GM19395 (cell line): ENCODE data around the gene MPHOSPH6.
"Not testable (repeated sequence)": the region's sequence is repeated elsewhere in the genome, so short reads cannot be mapped to it uniquely, and the experiment has no call there.

Source experiments
- ATAC-seq: cut with Tn5 transposase; IDR thresholded peaks from one replicate; pipeline ENCODE4 v1.9.1; 2021; ENCODE audit warnings: mild to moderate bottlenecking, moderate library complexity; ENCODE audit not compliant: unreplicated experiment

The MPHOSPH6 gene

GRCh38 chr16:82124651-82125050 lies 45.4 kb downstream of the MPHOSPH6 start:
- no peak for ATAC-seq

- ATAC-seq, result no peak
Observed at GRCh38 chr16:82119405-82119804, 50.6 kb downstream of the MPHOSPH6 start.

GRCh38 chr16:82118749-82119148 lies 51.3 kb downstream of the MPHOSPH6 start:
- ATAC-seq, result no peak

GRCh38 chr16:82116535-82116934 lies 53.5 kb downstream of the MPHOSPH6 start:
- no peak for ATAC-seq

- ATAC-seq, result no peak
Observed at GRCh38 chr16:82113741-82114140, 56.3 kb downstream of the MPHOSPH6 start.

- ATAC-seq, result no peak
Observed at GRCh38 chr16:82111944-82112343, 58.1 kb downstream of the MPHOSPH6 start.

- ATAC-seq, result not testable (repeated sequence)
Observed at GRCh38 chr16:82109266-82109665, 60.8 kb downstream of the MPHOSPH6 start.

- no peak for ATAC-seq
Observed at GRCh38 chr16:82108774-82109173, 61.2 kb downstream of the MPHOSPH6 start.

- ATAC-seq, result no peak
Observed at GRCh38 chr16:82108100-82108499, 61.9 kb downstream of the MPHOSPH6 start.

- no peak for ATAC-seq
Observed at GRCh38 chr16:82105107-82105506, 64.9 kb downstream of the MPHOSPH6 start.
